HG03175 (cell line): ENCODE data around the gene TMEM120A.
"Not testable (repeated sequence)": the region's sequence is repeated elsewhere in the genome, so short reads cannot be mapped to it uniquely, and the experiment has no call there.

ENCODE experiments used
- ATAC-seq: cut with Tn5 transposase; IDR thresholded peaks from one replicate; pipeline ENCODE4 v1.9.1; 2021; ENCODE audit warnings: mild to moderate bottlenecking, moderate library complexity; ENCODE audit not compliant: unreplicated experiment

Gene TMEM120A

DNA sequence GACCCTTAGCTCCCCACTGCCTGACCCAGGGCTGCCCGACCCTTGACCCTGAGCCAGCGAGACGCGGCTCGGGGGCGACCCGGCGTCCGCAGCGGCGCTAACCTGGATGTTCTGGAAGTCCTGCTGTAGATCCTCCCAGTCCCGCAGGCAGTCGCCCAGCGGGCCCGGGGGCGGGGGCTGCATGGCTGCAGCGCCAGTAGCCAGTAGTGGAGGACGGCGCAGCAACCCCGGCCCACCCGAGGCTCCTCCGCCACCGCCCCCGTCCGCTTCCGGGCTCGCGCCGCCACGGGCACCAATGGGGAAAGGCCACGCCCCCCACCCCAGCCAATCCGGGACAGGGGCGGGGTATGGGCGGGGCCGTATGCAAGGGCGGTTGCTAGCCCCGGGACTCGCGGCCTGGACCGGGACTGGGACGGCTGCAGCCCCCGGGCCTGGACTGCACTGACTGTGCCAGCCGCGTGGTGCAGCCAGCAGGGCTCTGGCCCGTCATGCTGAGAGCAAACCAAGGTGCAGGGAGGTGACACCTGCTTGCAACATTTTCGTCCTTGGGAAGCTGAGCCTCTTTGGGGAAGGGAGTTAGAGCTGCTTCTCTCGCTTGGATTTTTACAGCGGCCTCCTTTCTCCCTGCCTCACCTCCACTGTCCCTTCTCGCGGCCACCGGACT, at the start of gene TMEM120A:
Gene TMEM120A (minus strand): TSS at position 208 of the 664 bp plus-strand sequence. CDS start 25 bp downstream, at position 183.
- peak; percentile 96 for ATAC-seq

DNA sequence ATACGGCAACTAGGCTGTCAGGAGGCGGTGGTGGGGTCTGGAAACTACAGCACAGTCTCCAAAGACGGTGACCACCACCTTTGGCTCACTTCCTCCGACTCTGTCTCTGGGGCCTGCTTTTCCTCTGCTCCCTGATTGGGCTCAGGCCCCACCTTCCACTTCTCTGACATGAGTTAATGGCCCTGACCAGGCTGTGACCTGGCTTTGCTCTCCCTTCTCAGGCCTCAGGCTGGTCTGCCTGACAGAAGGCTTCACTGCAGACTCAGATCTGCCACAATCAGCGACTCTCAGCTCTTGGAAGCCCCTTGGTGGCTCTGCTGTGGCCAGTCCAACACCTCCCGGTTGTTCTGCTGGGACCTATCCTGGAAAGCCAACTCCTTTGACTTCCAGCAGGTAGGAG, 45.7 kb upstream of the TMEM120A start:
- ATAC-seq: no peak

DNA sequence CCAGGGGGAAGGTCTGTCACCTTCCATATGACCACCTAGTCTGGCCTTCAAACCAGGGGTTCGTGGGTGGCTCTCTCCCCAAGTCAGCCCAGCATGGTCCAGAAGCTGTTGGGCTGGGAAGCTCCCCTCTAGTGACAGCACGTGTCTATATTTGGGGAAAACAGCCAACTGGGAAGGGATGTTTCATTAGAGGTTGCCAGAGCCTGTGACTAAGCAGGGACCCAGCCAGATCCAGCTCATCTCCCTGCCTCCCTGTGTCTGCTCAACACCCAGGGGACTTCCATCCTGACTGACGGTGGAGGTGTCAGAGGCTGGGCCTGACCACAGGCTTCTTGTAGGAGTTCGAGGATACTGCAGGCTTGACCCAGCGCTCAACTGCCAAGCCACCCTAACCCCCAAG, 42.9 kb upstream of the TMEM120A start:
- no peak for ATAC-seq

DNA sequence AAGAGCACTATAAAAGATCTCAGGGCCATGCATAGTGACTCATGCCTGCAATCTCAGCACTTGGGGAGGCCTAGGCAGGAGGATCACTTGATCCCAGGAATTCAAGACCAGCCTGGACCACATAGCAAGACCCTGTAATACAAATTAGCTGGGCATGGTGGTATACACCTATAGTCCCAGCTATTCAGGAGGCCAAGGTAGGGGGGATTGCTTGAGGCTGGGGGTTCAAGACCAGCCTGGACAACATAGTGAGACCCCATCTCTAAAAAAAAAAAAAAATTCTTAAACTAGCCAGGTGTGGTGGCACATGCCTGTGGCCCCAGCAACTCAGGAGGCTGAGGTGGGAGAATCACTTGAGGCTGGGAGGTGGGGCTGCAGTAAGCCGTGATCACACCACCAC, 37.6 kb upstream of the TMEM120A start:
- no peak for ATAC-seq

DNA sequence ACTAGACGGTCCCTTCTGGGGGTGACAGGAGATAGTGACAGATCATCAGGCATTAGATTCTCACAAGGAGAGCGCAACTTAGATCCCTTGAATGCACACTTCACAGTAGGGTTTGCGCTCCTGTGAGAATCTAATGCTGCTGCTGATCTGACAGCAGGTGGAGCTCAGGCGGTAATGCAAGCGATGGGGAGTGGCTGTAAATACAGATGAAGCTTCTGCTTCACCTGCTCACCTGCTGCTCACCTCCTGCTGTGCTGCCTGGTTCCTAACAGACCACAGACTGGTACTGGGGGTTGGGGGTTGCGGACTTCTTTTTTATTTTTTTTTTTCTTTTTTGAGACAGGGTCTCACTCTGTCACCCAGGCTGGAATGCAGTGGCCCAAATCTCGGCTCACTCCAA, 35.3 kb upstream of the TMEM120A start:
- ATAC-seq: not testable (repeated sequence)

DNA sequence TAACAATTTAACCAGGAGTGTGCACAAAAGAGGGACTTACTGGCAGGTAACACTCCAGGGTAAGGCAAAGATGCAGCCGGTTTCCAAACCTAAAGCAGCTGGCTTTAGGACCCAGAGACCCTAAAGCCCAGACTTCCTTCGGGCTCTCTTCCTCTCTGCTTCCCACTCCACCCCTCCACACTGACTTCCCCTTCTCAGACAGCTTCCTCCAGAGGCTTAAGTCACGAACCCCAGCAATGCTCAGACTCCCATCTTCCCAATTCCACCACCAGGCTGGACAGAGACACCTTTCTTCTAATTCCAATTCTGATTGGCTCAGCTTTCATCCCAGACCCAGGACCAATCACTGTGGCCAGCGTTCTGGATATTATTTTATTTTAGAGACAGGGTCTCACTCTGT, 28.6 kb upstream of the TMEM120A start:
- ATAC-seq: no peak

DNA sequence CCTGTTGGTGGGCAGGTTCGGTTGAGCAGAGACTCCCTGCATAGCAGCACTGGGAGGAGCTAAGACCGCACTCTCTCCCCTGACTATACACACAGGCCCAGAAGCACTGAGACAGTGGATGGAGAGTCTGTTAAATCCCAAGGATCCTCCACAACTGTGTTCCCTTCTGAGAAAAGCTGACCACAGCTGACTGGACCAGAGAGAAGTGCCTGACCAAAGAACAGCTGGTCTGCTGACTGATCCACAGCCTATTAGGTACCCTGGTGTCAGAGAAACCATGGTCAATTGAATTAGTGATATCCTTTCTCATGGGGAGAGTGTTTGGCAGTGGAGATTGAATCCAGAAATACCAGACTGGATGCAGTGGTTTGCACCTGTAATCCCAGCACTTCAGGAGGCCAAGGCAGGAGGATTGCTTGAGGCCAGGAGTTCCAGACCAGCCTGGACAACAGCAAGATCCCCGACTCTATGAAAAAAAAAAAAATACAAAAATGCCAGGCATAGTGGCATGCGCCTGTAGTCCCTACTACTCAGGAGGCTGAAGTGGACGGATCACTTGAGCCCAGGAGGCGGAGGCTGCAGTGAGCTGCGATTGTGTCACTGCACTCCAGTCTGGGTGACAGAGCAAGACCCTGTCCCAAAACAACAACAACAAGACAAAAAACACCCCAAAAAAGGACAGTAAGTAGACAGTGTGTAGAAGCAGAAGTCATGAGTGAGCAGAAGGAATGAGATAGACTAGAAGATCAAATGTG, 27.8 kb upstream of the TMEM120A start:
- ATAC-seq: no peak

DNA sequence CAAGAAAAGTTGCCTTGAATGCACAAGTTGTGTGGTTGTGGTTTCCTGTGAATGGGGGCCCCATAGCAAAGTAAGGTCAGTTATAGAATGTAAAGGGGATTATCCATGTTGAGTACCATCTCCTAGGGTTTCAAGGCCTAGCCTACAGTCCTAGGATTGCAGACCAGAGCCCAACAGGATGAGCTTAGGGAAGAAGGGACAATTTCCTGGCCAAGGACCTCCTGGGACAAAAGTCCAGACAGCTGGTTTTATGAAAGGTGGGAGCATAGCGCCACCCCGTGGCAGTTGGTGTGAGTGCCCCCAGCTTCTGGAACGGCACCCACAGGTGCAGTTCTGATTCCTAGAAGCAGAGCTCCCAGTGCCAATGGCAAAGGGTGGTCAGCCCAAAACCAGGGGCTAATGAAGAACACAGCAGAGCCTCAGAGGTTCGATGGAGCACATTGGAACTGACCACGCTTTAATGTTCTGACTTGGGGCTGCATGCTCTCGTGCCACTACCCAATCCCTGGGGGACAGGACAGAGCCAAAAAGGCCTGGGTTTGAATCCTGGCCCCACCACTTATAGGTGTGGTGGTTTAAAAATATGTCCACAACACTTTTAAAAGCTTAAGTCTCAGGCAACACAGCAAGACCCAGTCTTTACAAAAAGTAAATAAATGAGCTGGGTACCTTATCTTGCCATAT, 25.8 kb upstream of the TMEM120A start:
- ATAC-seq: no peak

DNA sequence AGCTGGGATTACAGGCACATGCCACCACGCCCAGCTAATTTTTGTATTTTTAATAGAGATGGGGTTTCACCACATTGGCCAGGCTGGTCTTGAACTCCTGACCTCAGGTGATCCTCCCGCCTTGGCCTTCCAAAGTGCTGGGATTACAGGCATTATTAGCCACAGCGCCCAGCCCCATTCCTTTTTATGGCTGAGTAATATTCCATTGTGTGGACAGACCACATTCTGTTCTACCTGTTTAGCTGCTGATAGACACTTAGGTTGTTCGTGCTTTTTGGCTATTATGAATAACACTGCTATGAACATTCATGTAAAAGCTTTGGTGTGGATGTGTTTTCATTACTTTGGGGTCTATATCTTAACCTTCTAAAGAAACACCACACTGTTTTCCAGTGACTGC, 24.1 kb upstream of the TMEM120A start:
- ATAC-seq: not testable (repeated sequence)

DNA sequence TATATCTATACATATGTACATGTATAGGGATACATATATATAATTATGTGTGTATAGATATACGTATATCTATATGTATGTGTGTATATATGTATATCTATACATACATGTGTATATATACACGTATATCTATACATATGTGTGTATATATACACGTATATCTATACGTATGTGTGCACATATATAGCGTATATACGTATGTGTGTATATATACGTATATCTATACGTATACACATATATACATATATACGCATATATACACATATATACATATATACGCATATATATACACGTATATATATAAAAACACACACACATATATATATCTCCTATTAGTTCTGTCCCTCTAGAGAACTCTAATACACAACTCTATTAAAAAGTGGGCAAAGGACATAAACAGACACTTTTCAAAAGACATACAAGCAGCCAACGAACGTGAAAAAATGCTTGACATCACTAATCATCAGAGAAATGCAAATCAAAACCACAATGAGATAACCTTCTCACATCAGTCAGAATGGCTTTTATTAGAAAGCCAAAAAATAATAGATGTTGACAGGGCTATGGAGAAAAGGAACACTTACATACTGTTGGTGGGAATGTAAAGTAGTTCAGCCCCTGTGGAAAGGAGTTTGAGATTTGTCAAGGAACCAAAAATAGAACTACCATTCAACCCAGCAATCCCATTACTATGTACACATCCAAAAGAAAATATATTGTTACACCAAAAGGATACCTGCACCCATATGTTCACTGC, 22.0 kb upstream of the TMEM120A start:
- no peak for ATAC-seq

DNA sequence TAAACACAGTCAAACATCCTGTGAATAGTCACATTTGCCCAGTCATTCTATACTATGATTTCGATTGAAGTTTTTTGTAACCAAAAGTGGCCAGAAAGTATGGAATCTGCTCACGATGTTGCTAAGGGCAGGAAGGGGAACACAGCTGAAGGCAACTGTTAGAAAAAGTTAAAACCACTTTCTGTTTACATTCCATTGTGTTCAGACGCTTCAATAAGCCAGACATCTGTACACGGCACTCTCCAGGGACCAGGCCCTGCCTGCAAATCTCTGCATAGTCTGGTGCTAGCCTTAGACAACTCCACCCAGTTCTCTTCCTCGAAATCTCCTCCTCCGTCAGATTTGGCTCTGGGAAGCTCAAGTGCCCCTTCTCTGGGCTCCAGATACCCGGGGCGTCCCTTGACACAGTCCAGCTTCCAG, 17.1 kb upstream of the TMEM120A start:
- no peak for ATAC-seq

DNA sequence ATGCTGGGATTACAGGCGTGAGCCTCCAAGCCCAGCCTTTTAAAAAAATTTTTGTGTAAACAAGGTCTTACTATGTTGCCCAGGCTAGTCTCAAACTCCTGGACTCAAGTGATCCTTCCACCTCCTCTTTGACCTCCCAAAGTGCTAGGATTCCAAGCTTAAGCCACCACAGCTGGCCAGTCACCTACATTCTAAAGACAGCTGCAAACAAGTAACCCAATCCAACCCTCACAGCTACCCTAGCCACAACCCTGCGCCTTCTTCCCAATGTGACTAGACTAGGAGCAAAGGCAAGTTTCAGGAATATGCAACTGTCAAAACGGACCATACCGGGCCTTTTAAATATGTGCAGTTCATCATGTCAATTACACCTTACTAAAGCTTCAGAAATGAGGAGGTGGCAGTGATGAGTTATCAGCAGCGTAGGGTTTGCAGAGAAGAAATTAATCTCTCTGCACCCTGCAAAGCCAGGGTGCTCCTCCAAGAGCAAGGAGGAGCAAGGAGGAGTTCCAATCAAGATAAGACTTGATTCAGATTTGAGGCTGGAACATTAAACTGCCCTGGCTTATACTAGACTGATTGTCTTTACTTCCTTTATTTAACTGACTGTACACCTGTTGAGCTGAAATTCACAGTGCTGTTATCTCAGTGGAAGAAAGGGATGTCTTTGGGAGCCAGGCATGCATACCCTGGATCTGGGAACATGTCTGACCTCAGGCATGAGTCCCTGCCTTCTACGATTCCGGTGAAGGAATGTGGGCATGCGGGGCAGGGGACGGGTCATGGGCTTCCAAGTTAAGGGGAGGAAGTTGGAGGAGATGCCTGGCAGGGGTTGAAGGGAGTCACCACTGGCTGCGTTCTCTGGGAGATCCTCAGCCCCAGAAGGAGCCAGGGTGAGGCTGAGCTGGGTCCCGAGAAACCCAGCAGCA, 15.5 kb upstream of the TMEM120A start:
- no peak for ATAC-seq

DNA sequence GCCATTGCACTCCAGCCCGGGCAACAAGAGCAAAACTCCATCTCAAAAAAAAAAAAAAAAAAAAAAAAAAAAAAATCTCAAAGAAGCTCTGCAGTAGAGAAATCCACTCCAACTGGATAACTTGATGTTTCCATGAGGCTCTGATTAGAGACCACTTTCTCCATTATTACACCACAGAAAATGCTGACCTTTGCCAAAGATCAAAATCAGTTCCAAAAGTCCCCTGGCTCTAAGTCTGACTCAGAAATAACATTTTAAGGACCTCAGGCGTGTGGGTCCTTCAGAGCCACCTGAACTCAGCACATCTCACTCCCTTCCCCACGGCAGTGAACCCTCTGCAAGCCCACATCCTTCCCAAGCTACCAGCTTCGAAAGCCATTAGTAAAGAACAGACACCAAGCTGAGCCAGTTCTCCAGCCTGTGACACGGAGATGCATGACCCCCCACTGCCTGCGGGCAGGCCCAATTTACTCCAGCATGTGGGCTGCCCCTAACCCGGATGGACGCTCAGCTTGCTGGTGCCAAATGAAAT, 13.8 kb upstream of the TMEM120A start:
- no peak for ATAC-seq

DNA sequence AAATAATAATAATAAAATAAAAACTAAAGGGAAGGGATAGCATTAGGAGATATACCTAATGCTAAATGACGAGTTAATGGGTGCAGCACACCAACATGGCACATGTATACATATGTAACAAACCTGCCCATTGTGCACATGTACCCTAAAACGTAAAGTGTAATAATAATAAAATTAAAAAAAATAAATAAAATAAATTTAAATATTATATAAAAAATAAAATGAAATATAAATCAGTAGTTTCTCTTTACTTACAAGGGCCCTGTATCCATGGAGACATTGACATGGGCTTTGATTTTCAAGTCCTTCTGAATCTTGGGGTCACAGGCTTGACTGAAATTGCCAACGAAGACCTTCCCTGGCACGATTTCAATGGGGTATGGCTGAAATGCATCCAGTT, 10.6 kb upstream of the TMEM120A start:
- not testable (repeated sequence) for ATAC-seq

DNA sequence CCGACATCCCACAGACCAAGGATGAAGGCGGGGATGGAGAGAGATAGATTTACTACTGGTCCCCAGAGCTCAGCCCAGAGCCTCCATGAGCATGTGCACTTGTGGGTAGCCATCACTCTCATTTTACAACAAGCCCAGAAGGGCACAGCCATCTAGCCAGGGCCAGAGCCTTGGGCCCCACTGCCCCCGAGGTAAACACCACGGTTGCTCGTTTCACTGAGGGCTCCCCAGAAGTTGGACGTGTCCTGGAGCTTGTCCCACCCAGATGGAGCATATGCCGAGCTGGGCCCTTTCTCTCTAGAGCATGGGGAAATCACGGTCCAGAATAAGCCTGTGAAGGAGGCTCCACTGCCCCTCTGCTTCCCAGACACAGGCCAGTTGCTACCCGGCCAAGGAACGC, 9.0 kb upstream of the TMEM120A start:
- no peak for ATAC-seq

DNA sequence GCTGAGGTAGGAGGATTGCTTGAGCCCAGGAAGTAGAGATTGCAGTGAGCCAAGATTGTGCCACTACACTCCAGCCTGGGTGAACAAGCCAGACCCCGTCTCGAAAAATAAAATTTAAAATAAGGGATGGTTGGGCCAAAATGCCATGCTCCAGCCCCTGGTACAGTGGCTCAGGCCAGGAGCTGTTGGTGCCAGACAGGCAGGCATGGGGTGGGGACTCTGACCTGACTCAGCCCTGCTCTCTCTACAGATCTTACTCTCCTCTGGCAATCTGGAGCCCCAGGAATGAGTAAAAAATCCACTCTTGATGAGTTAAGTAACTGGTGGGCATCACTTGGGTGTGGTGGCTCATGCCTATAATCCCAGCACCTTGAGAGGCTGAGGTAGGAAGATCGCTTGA, 8.4 kb upstream of the TMEM120A start:
- ATAC-seq: no peak

DNA sequence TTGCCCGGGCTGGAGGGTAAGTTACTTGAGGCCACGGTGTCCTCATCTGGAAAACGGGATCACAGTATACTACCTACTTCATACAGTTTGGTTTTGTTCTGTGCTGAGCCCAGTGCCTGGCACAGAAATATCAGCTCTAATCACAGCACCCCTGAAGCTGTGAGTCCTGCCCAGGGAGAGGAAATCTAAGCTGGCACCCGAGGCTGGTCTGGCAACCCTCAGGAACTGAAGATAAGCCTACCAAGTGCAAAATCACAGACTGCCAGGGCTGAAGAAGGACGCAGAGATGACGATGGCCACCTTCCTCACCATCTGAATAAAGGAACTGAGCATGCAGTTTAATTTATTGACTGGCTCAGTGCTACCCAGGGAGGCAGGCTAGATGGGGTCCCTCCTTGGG, 7.7 kb upstream of the TMEM120A start:
- ATAC-seq: no peak

DNA sequence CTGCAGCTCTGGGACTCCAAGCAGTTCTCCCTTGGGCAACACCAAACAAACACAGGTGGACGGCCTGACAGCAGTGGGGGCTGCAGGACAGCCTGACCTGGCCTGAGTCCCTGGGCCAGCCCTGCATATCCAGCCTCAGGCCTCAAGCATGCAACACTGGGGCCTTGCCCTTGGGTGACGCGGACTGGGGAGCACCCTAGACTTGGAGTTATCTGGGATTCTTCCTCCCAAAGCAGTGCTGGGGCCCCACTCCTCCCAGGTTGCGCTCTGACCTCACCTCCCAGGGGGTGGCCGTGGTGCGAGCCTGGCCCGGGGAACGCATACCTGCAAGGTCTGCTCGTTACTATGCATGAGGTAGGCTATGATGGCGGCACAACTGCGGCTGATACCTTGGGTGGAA, 6.2 kb upstream of the TMEM120A start:
- no peak for ATAC-seq

DNA sequence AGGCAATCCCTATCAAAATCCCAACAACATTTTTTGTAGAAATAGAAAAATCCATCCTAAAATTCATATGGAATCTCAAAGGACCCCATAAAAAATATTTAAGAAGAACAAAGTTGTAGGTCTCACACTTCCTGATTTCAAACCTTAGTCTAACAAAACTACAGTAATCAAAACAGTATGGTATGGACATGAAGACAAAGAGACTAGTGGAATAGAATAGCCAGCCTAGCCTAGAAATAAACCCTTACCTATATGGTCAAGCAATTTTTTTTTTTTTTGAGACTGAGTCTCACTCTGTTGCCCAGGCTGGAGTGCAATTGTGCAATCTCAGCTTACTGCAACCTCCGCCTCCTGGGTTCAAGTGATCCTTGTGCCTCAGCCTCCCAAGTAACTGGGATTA, 3.6 kb upstream of the TMEM120A start:
- ATAC-seq: no peak

DNA sequence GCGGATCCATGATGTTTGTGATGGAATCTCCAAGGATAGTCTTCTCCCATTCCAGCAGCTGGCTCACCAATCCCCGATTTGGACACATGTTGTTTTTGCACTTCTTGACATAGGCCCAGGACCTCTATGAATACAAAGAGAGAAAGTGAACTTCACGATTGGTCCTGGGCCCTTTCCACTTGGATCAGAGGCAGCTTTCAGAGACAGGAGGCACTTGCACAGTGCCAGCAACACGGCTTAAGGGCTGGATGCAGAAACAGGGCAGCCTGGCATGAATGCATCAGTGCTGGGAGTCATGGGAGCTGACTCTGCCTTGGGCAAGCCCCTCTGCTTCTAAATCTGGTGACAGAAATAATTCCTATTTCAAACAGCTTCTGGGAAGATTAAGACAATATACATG, 2.1 kb upstream of the TMEM120A start:
- ATAC-seq: no peak
